T-helper 2 cell treated with Interferon-gamma antibody and Interleukin-4, amounts not matched to agents 5 μg/mL and 100 μg/mL, for 36 hours (primary cell): Measurements from ENCODE around the gene CDK19.
A peak's percentile ranks its signal among the peaks of the same experiment; 100 is the strongest.
"Not testable (repeated sequence)": the region's sequence is repeated elsewhere in the genome, so short reads cannot be mapped to it uniquely, and the experiment has no call there.

Source experiments
- DNase-seq: peaks from one replicate; pipeline ENCODE4 v3.0.0; 2021; ENCODE audit warnings: low spot score
- H3K27ac Mint-ChIP-seq: one replicate; pipeline ENCODE4 v1.8.0; 2021; ENCODE audit warnings: mild to moderate bottlenecking, mixed read lengths
- H3K27me3 Mint-ChIP-seq: one replicate; pipeline ENCODE4 v1.8.0; 2021; ENCODE audit warnings: low read depth, mixed read lengths
- H3K36me3 Mint-ChIP-seq: one replicate; pipeline ENCODE4 v1.8.0; 2021; ENCODE audit warnings: low read depth, mixed read lengths
- H3K4me1 Mint-ChIP-seq: one replicate; pipeline ENCODE4 v1.8.0; 2021; ENCODE audit warnings: low read depth, mixed read lengths
- H3K4me3 Mint-ChIP-seq: one replicate; pipeline ENCODE4 v1.8.0; 2022; ENCODE audit warnings: mild to moderate bottlenecking, moderate library complexity, mixed read lengths
- H3K9me3 Mint-ChIP-seq: one replicate; pipeline ENCODE4 v1.8.0; 2021; ENCODE audit warnings: mixed read lengths

Gene CDK19

DNA sequence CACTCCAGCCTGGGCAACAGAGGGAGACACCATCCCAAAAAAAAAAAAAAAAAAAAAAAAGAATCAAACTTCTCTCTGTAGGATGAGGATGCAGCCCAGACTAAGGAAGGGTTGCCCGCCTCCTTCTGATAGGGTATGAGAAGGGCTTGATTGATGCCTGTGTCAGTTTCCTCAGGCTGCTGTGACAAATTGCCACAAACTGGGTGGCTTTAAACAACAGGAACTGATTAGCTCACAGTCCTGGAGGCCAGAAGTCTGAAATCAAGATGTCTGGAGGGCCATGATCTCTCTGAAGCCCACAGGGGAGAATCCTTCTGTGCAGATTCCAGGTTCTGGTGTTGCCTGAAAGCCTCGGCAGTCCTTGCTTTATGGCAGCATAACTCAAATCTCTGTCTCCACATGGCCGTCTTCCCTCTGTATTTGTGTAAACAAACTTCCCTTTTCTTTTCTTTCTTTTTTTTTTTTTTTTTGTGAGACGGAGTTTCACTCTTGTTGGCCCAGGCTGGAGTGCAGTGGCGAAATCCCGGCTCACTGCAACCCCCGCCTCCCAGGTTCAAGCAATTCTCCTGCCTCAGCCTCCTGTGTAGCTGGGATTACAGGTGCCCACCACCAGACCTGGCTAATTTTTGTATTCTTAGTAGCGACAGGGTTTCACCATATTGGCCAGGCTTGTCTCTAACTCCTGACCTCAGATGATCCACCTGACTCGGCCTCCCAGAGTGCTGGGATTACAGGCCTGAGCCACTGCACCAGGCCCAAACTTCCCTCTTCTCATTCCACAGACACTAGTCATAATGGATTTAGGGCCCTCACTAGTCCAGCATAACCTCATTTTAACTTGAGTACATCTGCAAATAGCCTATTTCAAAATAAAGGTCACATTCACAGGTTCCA, 11.2 kb upstream of the CDK19 start:
- no peak for DNase-seq

DNA sequence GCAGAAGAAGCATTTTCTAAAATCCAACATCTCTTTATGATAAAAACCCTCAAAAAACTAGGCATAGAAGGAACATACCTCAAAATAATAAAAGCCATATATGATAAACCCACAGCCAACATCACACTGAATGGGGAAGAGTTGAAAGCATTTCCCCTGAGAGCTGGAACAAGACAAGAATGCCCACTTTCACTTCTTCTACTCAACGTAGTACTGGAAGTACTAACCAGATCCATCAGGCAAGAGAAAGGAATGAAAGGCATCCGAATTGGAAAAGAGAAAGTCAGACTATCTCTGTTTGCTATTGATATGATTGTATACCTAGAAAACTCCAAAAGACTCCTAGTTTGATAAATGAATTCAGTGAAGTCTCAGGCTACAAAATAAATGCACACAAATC, 7.9 kb upstream of the CDK19 start:
- Mint-ChIP-seq H3K36me3 (no peaks in the 10 kb centered on the region), H3K27me3 (peaks cover 11% of the 10 kb centered on the region), H3K4me3 (no peak overlapping the region), H3K4me1 (peaks cover 29% of the 10 kb centered on the region), H3K27ac (no peak overlapping the region), H3K9me3 (no peaks in the 10 kb centered on the region)
- DNase-seq: no peak

More for the DNA sequence above, 11.2 kb upstream of the CDK19 start:
- Mint-ChIP-seq H3K4me1 (peaks cover 11% of the 10 kb centered on the region), H3K36me3 (no peaks in the 10 kb centered on the region), H3K27ac (no peak overlapping the region), H3K27me3 (peaks cover 11% of the 10 kb centered on the region), H3K4me3 (no peak overlapping the region), H3K9me3 (no peaks in the 10 kb centered on the region)

- Mint-ChIP-seq H3K27ac (no peak overlapping the region), H3K27me3 (peaks cover 11% of the 10 kb centered on the region), H3K9me3 (no peaks in the 10 kb centered on the region), H3K4me3 (no peak overlapping the region), H3K4me1 (peaks cover 35% of the 10 kb centered on the region), H3K36me3 (no peaks in the 10 kb centered on the region)
- no peak for DNase-seq
Measured at GRCh38 chr6:110822249-110822648, 7.0 kb upstream of the CDK19 start.

DNA sequence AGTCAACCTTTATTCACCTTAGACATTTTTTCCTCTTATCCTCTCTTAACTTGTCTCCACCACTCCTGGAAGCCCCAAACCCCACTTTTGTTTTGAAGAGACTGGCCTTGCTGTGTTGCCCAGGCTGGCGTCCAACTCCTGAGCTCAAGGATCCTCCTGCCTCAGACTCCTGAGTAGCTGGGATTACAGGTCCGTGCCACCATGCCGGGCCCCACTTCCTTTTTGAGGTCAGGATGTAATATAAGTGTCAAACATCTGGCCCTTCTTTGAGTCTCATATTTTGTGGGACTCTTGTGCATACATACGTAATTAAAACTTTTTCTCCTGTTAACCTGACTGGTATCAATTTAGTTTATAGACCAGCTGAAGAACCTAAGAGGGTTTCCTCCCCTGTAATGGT, 1.4 kb upstream of the CDK19 start:
- Mint-ChIP-seq H3K27me3 (no peaks in the 10 kb centered on the region), H3K4me1 (peaks cover 45% of the 10 kb centered on the region), H3K36me3 (peaks cover 5% of the 10 kb centered on the region), H3K9me3 (no peaks in the 10 kb centered on the region), H3K4me3 (peak overlapping the region; percentile 99), H3K27ac (peak overlapping the region; percentile 100)
- DNase-seq: peak; percentile 9

DNA sequence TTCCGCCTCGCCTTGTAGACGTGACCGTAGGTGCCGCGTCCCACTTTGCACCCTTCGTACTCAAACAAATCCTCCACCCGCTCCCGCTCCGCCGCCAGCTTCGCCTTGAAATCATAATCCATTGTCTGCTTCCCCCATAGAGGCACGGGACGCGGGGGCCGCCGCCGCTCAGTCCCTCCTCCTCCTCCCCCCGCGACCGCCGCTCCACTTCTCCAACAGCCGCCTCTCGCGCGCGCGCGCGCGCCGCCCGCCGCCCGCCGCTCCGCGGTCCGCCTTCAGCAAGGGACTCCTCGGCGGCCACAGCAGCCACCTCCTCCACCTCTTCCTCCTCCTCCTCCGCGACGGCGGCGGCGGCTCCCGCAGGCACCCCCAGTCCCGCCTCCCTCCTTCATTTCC, 256 bp downstream of the CDK19 start:
- peak overlapping the region; percentile 99 for H3K4me3 Mint-ChIP-seq
- no peaks in the 10 kb centered on the region for H3K27me3 Mint-ChIP-seq
- peaks cover 10% of the 10 kb centered on the region for H3K36me3 Mint-ChIP-seq
- H3K27ac Mint-ChIP-seq: peak overlapping the region; percentile 100
- H3K4me1 Mint-ChIP-seq: peaks cover 41% of the 10 kb centered on the region
- DNase-seq: no peak
- no peaks in the 10 kb centered on the region for H3K9me3 Mint-ChIP-seq

DNA sequence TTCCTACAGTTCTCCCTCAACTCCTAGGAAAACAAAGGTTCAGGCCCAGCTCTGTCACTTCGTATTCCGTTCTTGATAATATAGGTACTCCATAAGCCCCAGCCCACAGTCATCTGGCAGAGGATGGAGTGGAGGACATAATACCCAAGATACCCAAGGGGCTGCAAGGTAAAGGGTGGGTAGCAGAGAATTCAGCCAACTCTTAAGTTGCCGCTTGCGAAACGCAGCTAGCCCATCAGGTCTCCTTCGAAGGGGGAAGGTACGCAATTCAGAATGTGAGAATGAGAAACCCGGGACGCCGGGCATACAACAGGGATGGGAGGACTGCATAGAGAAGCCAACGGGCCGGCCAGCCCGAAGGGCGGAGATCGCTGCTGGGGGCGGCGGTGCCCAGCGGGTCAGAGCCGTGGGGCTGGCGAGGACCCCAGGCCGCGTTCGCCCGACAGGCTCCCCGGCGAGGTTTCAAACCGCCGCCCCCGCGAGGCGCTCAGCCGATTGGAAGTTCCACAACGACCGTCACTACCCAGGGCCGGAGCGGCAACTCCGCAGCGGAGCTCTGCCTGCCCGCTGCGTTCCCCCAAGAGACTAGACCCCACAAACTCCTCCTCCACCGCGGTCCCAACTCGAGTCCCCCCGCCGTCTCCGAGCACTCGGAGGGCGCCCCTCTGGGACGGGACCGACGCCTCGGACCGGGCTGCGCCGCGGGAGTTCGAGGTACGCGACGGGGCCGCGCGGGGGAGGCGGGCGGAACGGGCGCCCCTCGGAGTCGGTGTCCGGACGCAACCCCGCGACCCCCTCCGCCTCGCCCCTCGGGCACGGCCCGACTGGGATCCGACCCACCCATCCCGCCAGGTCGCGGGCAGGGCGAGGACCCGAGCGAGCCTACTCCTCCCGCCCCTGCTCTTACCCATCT, 911 bp downstream of the CDK19 start:
- peaks cover 38% of the 10 kb centered on the region for H3K4me1 Mint-ChIP-seq
- peaks cover 14% of the 10 kb centered on the region for H3K36me3 Mint-ChIP-seq
- no peaks in the 10 kb centered on the region for H3K27me3 Mint-ChIP-seq
- H3K27ac Mint-ChIP-seq: peak overlapping the region; percentile 100
- no peaks in the 10 kb centered on the region for H3K9me3 Mint-ChIP-seq
- H3K4me3 Mint-ChIP-seq: peak overlapping the region; percentile 99
- DNase-seq: peak; percentile 73

GRCh38 chr6:110813338-110814101, 1.7 kb downstream of the CDK19 start:
- Mint-ChIP-seq H3K27ac (peak overlapping the region; percentile 91), H3K4me1 (peaks cover 33% of the 10 kb centered on the region), H3K36me3 (peaks cover 14% of the 10 kb centered on the region), H3K27me3 (no peaks in the 10 kb centered on the region), H3K4me3 (peak overlapping the region; percentile 98), H3K9me3 (no peaks in the 10 kb centered on the region)
- DNase-seq: no peak

DNA sequence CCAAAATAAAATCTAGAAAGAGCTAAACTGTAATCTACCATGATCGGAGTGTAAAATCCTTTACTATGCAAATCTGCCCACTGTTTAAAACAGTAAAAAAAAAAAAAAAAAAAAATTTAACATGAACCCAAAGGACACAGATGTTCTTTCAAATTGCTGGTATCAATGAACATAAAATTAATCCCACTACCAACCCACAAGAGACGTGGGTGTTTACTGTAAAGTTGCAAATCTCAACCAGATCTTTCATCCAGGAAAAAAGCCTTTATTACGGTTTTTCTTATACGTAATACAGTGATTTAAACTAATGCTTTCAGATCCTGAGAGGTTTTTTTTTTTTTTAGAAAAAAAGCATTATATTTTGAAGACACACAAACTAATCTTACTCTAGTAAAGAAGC, 2.5 kb downstream of the CDK19 start:
- H3K4me3 Mint-ChIP-seq: no peak overlapping the region
- peaks cover 14% of the 10 kb centered on the region for H3K36me3 Mint-ChIP-seq
- no peak overlapping the region for H3K27ac Mint-ChIP-seq
- H3K9me3 Mint-ChIP-seq: no peaks in the 10 kb centered on the region
- no peaks in the 10 kb centered on the region for H3K27me3 Mint-ChIP-seq
- no peak for DNase-seq
- H3K4me1 Mint-ChIP-seq: peaks cover 34% of the 10 kb centered on the region

DNA sequence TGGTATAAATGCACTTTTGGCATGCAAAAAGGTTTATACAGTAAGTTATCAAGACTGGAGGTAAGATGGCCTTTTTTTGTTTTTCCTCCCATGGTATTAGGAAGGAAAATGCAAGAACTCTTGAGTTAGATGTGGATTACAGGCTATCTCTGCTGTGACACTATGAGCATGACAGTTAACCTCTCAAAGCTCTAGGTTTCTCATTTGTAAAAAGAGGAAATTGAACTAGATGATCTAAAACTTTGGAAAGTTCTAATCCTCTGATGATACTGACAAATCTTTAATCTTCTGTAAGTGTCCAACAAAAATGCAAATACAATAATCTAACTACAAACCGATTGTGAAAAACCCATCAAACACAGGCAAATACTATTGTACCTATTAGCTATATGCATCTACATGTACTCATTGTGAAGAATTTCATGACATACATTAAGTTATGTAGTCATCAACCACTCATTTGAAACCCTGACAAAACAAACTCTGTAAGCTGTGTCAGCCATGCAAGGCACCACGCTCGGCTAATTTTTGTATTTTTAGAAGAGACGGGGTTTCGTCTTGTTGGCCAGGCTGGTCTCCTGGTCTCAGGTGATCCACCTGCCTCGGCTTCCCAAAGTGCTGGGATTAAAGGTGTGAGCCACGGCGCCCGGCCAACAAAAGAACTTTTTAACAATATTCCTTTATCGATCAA, 4.2 kb downstream of the CDK19 start:
- Mint-ChIP-seq H3K36me3 (peaks cover 16% of the 10 kb centered on the region), H3K27me3 (no peaks in the 10 kb centered on the region), H3K9me3 (no peaks in the 10 kb centered on the region), H3K4me1 (peaks cover 19% of the 10 kb centered on the region), H3K4me3 (no peak overlapping the region), H3K27ac (no peak overlapping the region)
- no peak for DNase-seq

DNA sequence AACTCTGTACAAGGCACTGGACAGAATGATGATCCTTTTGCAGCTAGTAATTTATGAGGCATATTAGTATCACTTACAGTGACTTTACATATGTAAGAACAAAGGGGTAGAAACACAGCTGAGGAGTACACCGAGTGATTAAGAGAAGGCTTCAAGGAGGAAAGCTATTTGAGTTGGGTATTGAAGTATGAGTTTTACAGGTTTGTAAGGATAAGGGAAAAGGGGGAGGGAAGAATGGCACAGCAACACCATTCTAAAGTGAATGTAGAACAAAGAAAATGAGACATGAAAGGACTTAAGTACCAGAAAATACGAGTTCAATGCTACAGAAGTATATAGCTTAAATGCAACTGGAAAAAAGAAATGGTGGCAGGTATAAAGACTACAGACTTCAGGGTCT, 5.5 kb downstream of the CDK19 start:
- Mint-ChIP-seq H3K4me3 (no peak overlapping the region), H3K27ac (no peak overlapping the region)

GRCh38 chr6:110802175-110802574, 13.1 kb downstream of the CDK19 start:
- not testable (repeated sequence) for H3K4me1 Mint-ChIP-seq, H3K27me3 Mint-ChIP-seq, H3K4me3 Mint-ChIP-seq, H3K27ac Mint-ChIP-seq, DNase-seq
- Mint-ChIP-seq H3K36me3 (peaks cover 29% of the 10 kb centered on the region), H3K9me3 (peaks cover 11% of the 10 kb centered on the region)

More for the DNA sequence above, 5.5 kb downstream of the CDK19 start:
- H3K9me3 Mint-ChIP-seq: no peaks in the 10 kb centered on the region
- DNase-seq: no peak
- H3K4me1 Mint-ChIP-seq: peaks cover 23% of the 10 kb centered on the region
- no peaks in the 10 kb centered on the region for H3K27me3 Mint-ChIP-seq
- peaks cover 18% of the 10 kb centered on the region for H3K36me3 Mint-ChIP-seq

GRCh38 chr6:110800839-110801196, 14.5 kb downstream of the CDK19 start:
- peaks cover 27% of the 10 kb centered on the region for H3K36me3 Mint-ChIP-seq
- H3K9me3 Mint-ChIP-seq: peaks cover 11% of the 10 kb centered on the region
- no peak overlapping the region for H3K27ac Mint-ChIP-seq
- peaks cover 8% of the 10 kb centered on the region for H3K4me1 Mint-ChIP-seq
- H3K27me3 Mint-ChIP-seq: no peaks in the 10 kb centered on the region
- no peak for DNase-seq
- no peak overlapping the region for H3K4me3 Mint-ChIP-seq

- DNase-seq: no peak
- no peak overlapping the region for H3K27ac Mint-ChIP-seq
- no peak overlapping the region for H3K4me3 Mint-ChIP-seq
- no peaks in the 10 kb centered on the region for H3K27me3 Mint-ChIP-seq
- peaks cover 11% of the 10 kb centered on the region for H3K9me3 Mint-ChIP-seq
- H3K4me1 Mint-ChIP-seq: peaks cover 6% of the 10 kb centered on the region
- peaks cover 27% of the 10 kb centered on the region for H3K36me3 Mint-ChIP-seq
Measured at GRCh38 chr6:110800196-110800838, 15.0 kb downstream of the CDK19 start.
